AG04449 (cell line): ENCODE measurements around the gene CHRNB1.

ENCODE experiments used
- CTCF ChIA-PET: fragments of 350-600 bp; formaldehyde crosslinking; extraction: SDS; loops from one replicate; lab custom pipeline; 2021; ENCODE audit warnings: antibody characterized with exemption; lab: Yijun Ruan, JAX
- POLR2A ChIA-PET: fragments of 400-600, 350-600 bp; formaldehyde crosslinking; extraction: SDS; loops from one replicate; lab custom pipeline; 2020; ENCODE audit warnings: antibody characterized with exemption, inconsistent platforms; lab: Yijun Ruan, JAX
- DNase-seq: peaks from one replicate; pipeline ENCODE4 v3.0.0-alpha.2; 2010; ENCODE audit warnings: low read depth, low spot score
- H3K4me3 ChIP-seq: 2 replicates; pipeline ENCODE4 v1.5.1; 2011; ENCODE audit warnings: low read depth, mild to moderate bottlenecking, control low read depth, low read length
- TF ChIP-seq, protein P1 (sequence below): IDR thresholded peaks from one replicate; pipeline ENCODE4 v1.5.1; 2011; ENCODE audit warnings: mild to moderate bottlenecking, moderate library complexity, low read length, control low read depth, inconsistent platforms; ENCODE audit not compliant: insufficient read depth; ENCODE audit errors: missing control alignments

The CHRNB1 gene

DNA sequence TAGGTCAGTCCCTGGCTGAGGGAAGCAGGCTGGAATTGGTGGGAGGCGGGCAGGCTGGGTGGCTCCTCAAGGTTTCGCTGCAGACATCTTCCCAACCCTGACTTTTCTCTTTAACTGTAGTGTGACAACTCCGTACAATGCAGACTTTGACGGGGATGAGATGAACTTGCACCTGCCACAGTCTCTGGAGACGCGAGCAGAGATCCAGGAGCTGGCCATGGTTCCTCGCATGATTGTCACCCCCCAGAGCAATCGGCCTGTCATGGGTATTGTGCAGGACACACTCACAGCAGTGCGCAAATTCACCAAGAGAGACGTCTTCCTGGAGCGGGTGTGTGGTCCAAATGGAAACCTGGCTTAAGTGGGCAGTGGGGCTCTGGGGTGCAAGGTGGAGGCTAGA, 54.3 kb downstream of the CHRNB1 start:
- TF ChIP-seq, protein P1, sequence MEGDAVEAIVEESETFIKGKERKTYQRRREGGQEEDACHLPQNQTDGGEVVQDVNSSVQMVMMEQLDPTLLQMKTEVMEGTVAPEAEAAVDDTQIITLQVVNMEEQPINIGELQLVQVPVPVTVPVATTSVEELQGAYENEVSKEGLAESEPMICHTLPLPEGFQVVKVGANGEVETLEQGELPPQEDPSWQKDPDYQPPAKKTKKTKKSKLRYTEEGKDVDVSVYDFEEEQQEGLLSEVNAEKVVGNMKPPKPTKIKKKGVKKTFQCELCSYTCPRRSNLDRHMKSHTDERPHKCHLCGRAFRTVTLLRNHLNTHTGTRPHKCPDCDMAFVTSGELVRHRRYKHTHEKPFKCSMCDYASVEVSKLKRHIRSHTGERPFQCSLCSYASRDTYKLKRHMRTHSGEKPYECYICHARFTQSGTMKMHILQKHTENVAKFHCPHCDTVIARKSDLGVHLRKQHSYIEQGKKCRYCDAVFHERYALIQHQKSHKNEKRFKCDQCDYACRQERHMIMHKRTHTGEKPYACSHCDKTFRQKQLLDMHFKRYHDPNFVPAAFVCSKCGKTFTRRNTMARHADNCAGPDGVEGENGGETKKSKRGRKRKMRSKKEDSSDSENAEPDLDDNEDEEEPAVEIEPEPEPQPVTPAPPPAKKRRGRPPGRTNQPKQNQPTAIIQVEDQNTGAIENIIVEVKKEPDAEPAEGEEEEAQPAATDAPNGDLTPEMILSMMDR: no peak
- POLR2A ChIA-PET: interaction anchor here (0.7 kb wide), 1 partner anchor 14 kb away, joined by 3 read pairs; no protein-coding TSS in a partner anchor
- CTCF ChIA-PET: interaction anchor here (6.5 kb wide), 1 partner anchor 15 kb away, joined by 48 read pairs; no protein-coding TSS in a partner anchor
- no peak for DNase-seq
- H3K4me3 ChIP-seq: no peak overlapping the region

GRCh38 chr17:7501729-7502128, 56.9 kb downstream of the CHRNB1 start:
- TF ChIP-seq, protein P1: no peak
- CTCF ChIA-PET: interaction anchor here (1.4 to 6.0 kb wide), 3 partner anchors 12 to 145 kb away, joined by 3 to 63 read pairs (median 9); no protein-coding TSS in a partner anchor
- no peak overlapping the region for H3K4me3 ChIP-seq
- POLR2A ChIA-PET: no interaction called here
- no peak for DNase-seq

GRCh38 chr17:7502171-7502847, 57.4 kb downstream of the CHRNB1 start:
- TF ChIP-seq, protein P1: no peak
- POLR2A ChIA-PET: interaction anchor here (0.6 kb wide), 1 partner anchor 61 kb away, joined by 3 read pairs; no protein-coding TSS in a partner anchor
- no peak overlapping the region for H3K4me3 ChIP-seq
- CTCF ChIA-PET: interaction anchor here (0.7 to 6.0 kb wide), 5 partner anchors 11 to 146 kb away, joined by 3 to 63 read pairs (median 4); partner anchors contain the start of gene SENP3
- no peak for DNase-seq

GRCh38 chr17:7502987-7503386, 58.1 kb downstream of the CHRNB1 start:
- TF ChIP-seq, protein P1: peak; percentile 16
- DNase-seq: no peak
- CTCF ChIA-PET: interaction anchor here (0.7 to 6.0 kb wide), 4 partner anchors 10 to 146 kb away, joined by 3 to 63 read pairs (median 4); partner anchors contain the start of gene SENP3
- H3K4me3 ChIP-seq: no peak overlapping the region
- POLR2A ChIA-PET: interaction anchor here (0.6 kb wide), 1 partner anchor 62 kb away, joined by 3 read pairs; no protein-coding TSS in a partner anchor

GRCh38 chr17:7503521-7503920, 58.7 kb downstream of the CHRNB1 start:
- CTCF ChIA-PET: interaction anchor here (1.2 to 6.0 kb wide), 2 partner anchors 10 to 58 kb away, joined by 3 to 63 read pairs; partner anchors contain the start of gene SENP3
- no peak overlapping the region for H3K4me3 ChIP-seq
- DNase-seq: no peak
- TF ChIP-seq, protein P1: no peak
- POLR2A ChIA-PET: no interaction called here
